GM23338 (cell line): ENCODE data around the gene AMZ1.

Source experiments
- CREB1 ChIP-seq: fragments of 250-450 bp; sonication (Bioruptor Pico); IDR thresholded peaks from 2 replicates; pipeline ENCODE4 v1.5.0; 2020; ENCODE audit warnings: low read depth, mild to moderate bottlenecking, moderate library complexity
- TF ChIP-seq, protein P1 (sequence below), 2 experiments: fragments of 200-600 bp in 1 of 2; sonication (generic) in 1 of 2; conservative IDR thresholded peaks; 2 replicates each; pipeline versions ENCODE4 v1.5.1 to v1.6.1; 2016 to 2017; ENCODE audit warnings: antibody characterized with exemption in 2 of 2, low read depth in 2 of 2, mild to moderate bottlenecking in 2 of 2, moderate library complexity in 1 of 2

DNA sequence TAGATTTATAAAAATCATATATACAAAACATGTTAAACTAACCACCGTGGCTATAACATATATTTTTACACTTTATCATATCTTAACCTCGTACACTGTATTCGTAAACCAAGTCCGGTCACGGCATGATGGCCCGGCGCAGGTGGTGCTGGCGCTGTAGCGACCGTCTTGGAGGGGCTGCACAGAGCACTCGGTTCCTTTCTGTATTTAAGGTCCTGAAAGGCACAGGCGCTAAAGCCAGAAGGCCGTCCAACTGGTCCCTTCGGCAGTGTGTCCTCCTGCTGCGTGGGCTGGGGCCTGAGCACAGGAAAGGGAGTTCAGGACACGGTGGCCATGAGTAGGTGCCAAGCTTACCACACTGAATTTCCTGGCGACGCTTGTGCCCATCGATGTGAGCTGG, 33.8 kb downstream of the AMZ1 start:
- TF ChIP-seq, protein P1, sequence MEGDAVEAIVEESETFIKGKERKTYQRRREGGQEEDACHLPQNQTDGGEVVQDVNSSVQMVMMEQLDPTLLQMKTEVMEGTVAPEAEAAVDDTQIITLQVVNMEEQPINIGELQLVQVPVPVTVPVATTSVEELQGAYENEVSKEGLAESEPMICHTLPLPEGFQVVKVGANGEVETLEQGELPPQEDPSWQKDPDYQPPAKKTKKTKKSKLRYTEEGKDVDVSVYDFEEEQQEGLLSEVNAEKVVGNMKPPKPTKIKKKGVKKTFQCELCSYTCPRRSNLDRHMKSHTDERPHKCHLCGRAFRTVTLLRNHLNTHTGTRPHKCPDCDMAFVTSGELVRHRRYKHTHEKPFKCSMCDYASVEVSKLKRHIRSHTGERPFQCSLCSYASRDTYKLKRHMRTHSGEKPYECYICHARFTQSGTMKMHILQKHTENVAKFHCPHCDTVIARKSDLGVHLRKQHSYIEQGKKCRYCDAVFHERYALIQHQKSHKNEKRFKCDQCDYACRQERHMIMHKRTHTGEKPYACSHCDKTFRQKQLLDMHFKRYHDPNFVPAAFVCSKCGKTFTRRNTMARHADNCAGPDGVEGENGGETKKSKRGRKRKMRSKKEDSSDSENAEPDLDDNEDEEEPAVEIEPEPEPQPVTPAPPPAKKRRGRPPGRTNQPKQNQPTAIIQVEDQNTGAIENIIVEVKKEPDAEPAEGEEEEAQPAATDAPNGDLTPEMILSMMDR (conservative IDR thresholded peaks at IDR 0.05; ENCODE audit: low read depth in 2 of 2) = no peak
- TF ChIP-seq CREB1 = no peak
